Measurements from ENCODE around the gene RBMS3.

RBMS3 gene

DNA sequence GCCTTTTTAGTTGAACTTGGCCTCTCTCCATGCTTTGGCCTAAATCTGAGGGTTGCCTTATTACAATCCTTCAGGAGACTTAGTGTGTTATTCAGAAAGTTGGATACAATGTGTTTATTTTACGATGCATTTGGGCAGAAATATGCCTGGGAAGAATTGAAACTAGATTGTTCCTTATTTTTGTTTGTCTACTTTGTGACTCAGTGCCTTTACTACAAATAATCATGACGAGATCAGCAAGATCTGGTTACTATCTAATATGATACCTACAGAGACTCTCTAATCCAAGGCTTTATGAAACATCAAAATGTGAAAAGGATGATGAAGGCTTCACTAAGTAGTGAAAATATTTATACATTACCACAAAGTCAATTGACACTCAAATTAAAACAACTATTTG, 82.2 kb downstream of the RBMS3 start:
- no peak for TF ChIP-seq CTCF (IDR thresholded peaks at IDR 0.05; ENCODE audit: control extremely low read depth, extremely low read depth, low read depth, missing control alignments)
- CTCF ChIA-PET: interaction anchor here (1.7 kb wide), 1 partner anchor 18 kb away, joined by 5 read pairs; no protein-coding TSS in a partner anchor
- POLR2A ChIA-PET: no interaction called here
- no peak for DNase-seq (ENCODE audit: extremely low spot score)

- DNase-seq (ENCODE audit: extremely low spot score): no peak
- TF ChIP-seq CTCF (IDR thresholded peaks at IDR 0.05; ENCODE audit: control extremely low read depth, extremely low read depth, low read depth, missing control alignments): no peak
- CTCF ChIA-PET: interaction anchor here (1.1 to 1.9 kb wide), 2 partner anchors 9 to 11 kb away, joined by 4 to 6 read pairs; no protein-coding TSS in a partner anchor
- POLR2A ChIA-PET: no interaction called here
These were observed 89.2 kb downstream of the RBMS3 start for GRCh38 chr3:29370021-29370420.

GRCh38 chr3:29370476-29371420, 89.9 kb downstream of the RBMS3 start:
- CTCF ChIA-PET: interaction anchor here (1.1 to 1.9 kb wide), 2 partner anchors 8 to 10 kb away, joined by 4 to 6 read pairs; no protein-coding TSS in a partner anchor
- POLR2A ChIA-PET: no interaction called here
- DNase-seq (ENCODE audit: extremely low spot score): no peak
- TF ChIP-seq CTCF (IDR thresholded peaks at IDR 0.05; ENCODE audit: control extremely low read depth, extremely low read depth, low read depth, missing control alignments): no peak

GRCh38 chr3:29373131-29373680, 92.3 kb downstream of the RBMS3 start:
- no peak for TF ChIP-seq CTCF (IDR thresholded peaks at IDR 0.05; ENCODE audit: control extremely low read depth, extremely low read depth, low read depth, missing control alignments)

GRCh38 chr3:29374226-29374625, 93.4 kb downstream of the RBMS3 start:
- TF ChIP-seq CTCF (IDR thresholded peaks at IDR 0.05; ENCODE audit: control extremely low read depth, extremely low read depth, low read depth, missing control alignments): no peak
- POLR2A ChIA-PET: no interaction called here
- CTCF ChIA-PET: no interaction called here
- no peak for DNase-seq (ENCODE audit: extremely low spot score)

More at GRCh38 chr3:29373131-29373680, 92.3 kb downstream of the RBMS3 start:
- no peak for DNase-seq (ENCODE audit: extremely low spot score)
- ChIA-PET POLR2A (no interaction called here), CTCF (no interaction called here)

DNA sequence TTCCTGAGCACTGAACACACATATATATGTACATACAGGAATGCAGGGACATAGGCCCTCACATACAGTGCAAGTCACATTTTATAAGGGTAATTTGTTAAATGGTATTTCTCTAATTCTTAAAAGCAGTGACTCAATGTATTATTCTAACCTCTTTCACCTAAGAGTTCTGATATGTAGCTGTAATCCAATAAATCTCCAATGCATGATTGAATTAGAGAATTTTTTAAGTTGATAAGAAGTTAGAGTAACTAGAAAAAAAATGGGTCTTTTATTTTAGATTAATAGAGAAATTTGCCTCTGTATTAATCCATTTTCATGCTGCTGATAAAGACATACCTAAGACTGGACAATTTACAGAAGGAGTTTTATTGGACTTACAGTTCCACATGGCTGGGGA, 98.2 kb downstream of the RBMS3 start:
- ChIA-PET POLR2A (no interaction called here), CTCF (interaction anchor here (0.7 to 1.7 kb wide), 2 partner anchors 9 to 47 kb away, joined by 3 to 4 read pairs; no protein-coding TSS in a partner anchor)
- TF ChIP-seq CTCF (IDR thresholded peaks at IDR 0.05; ENCODE audit: control extremely low read depth, extremely low read depth, low read depth, missing control alignments): no peak
- no peak for DNase-seq (ENCODE audit: extremely low spot score)

Measured in GM10248 (cell line).